K562 (cell line): ENCODE measurements around the gene FBRS. TPM values are rescaled to one million over a fixed set of nuclear protein-coding genes. Genes with fewer than 3 reads are reported as not detected.
A peak's percentile ranks its signal among the peaks of the same experiment; 100 is the strongest.

Experiments used
- CBX3 ChIP-seq, 2 experiments: IDR thresholded peaks; 1 replicate in 1 of 2; 2 replicates in 1 of 2; pipeline ENCODE4 v1.6.1; 2012; ENCODE audit warnings: inconsistent platforms in 2 of 2, low read length in 2 of 2, borderline replicate concordance in 1 of 2, control low read depth in 1 of 2
- CHCHD3 ChIP-seq: fragments of 250-450 bp; sonication (Bioruptor Pico); IDR thresholded peaks from 2 replicates; pipeline ENCODE4 v2.1.2; 2022; ENCODE audit warnings: mild to moderate bottlenecking
- DEAF1 ChIP-seq: fragments of 450-650 bp; formaldehyde crosslinking; IDR thresholded peaks from 2 replicates; pipeline ENCODE4 v1.4.0; 2020; ENCODE audit warnings: mild to moderate bottlenecking, moderate library complexity
- ELK1 ChIP-seq: sonication (generic); formaldehyde crosslinking; IDR thresholded peaks from 2 replicates; pipeline ENCODE4 v1.8.1; 2022; ENCODE audit warnings: missing genetic modification reagents
- HDGF ChIP-seq: fragments of 450-650 bp; IDR thresholded peaks from 2 replicates; pipeline ENCODE4 v1.6.1; 2016
- HNRNPUL1 ChIP-seq: fragments of 200-400 bp; formaldehyde crosslinking; IDR thresholded peaks from 2 replicates; pipeline ENCODE4 v1.6.1; 2017; ENCODE audit warnings: low read length
- KLF16 ChIP-seq: IDR thresholded peaks from 2 replicates; pipeline ENCODE4 v1.6.1; 2016; ENCODE audit warnings: antibody characterized with exemption
- NCOA4 ChIP-seq: fragments of 450-650 bp; IDR thresholded peaks from 2 replicates; pipeline ENCODE4 v1.6.1; 2018; ENCODE audit warnings: mild to moderate bottlenecking; ENCODE audit not compliant: partially characterized antibody
- NR2C2 ChIP-seq, 2 experiments: fragments of 200-800 bp in 1 of 2; sonication (Bioruptor generic) in 1 of 2; sonication (generic) in 1 of 2; formaldehyde crosslinking in 1 of 2; IDR thresholded peaks; 2 replicates each; pipeline versions ENCODE4 v1.6.1 to v1.8.0; 2016 to 2022; ENCODE audit warnings: mild to moderate bottlenecking in 1 of 2, missing compliant biosample characterization in 1 of 2, missing genetic modification characterization in 1 of 2, missing genetic modification reagents in 1 of 2
- NR2F6 ChIP-seq: fragments of 450-650 bp; formaldehyde crosslinking; IDR thresholded peaks from 2 replicates; pipeline ENCODE4 v1.4.0; 2020; ENCODE audit warnings: mild to moderate bottlenecking
- RBBP5 ChIP-seq: fragments of 200-600 bp; sonication (generic); IDR thresholded peaks from 2 replicates; pipeline ENCODE4 v1.6.1; 2012; ENCODE audit warnings: borderline replicate concordance, mild to moderate bottlenecking, low read length, control low read depth, inconsistent platforms; ENCODE audit not compliant: insufficient read depth, poor library complexity, severe bottlenecking
- SMARCA4 ChIP-seq: fragments of 450-650 bp; IDR thresholded peaks from 2 replicates; pipeline ENCODE4 v1.6.1; 2016
- SNAPC5 ChIP-seq: fragments of 250-450 bp; sonication (Bioruptor Pico); IDR thresholded peaks from 2 replicates; pipeline ENCODE4 v1.8.0; 2021; ENCODE audit warnings: moderate library complexity, mild to moderate bottlenecking, inconsistent platforms
- TAF1 ChIP-seq: IDR thresholded peaks from 2 replicates; pipeline ENCODE4 v1.6.1; 2011; ENCODE audit warnings: mild to moderate bottlenecking, low read length, moderate library complexity; ENCODE audit not compliant: insufficient read depth, control insufficient read depth, severe bottlenecking; ENCODE audit errors: extremely low read depth
- TAF15 ChIP-seq: fragments of 200-400 bp; formaldehyde crosslinking; IDR thresholded peaks from 2 replicates; pipeline ENCODE4 v1.6.1; 2017; ENCODE audit warnings: mild to moderate bottlenecking, low read depth, low read length, moderate library complexity
- TFAM ChIP-seq: fragments of 250-450 bp; sonication (Bioruptor Pico); conservative IDR thresholded peaks from 2 replicates; pipeline ENCODE4 v1.5.0; 2021; ENCODE audit warnings: mild to moderate bottlenecking, moderate library complexity
- TSC22D4 ChIP-seq: fragments of 450-650 bp; IDR thresholded peaks from 2 replicates; pipeline ENCODE4 v1.6.1; 2016; ENCODE audit warnings: missing genetic modification characterization, missing biosample characterization, control low read depth
- WHSC1 ChIP-seq: IDR thresholded peaks from one replicate; pipeline ENCODE4 v1.6.1; 2012; ENCODE audit warnings: low read length, control low read depth, inconsistent platforms
- ZBED1 ChIP-seq: IDR thresholded peaks from 2 replicates; pipeline ENCODE4 v1.6.1; 2014
- ZKSCAN3 ChIP-seq: fragments of 250-450 bp; sonication (Bioruptor Pico); IDR thresholded peaks from 2 replicates; pipeline ENCODE4 v1.4.0; 2020
- ZNF175 ChIP-seq: fragments of 200-800 bp; sonication (Bioruptor generic); IDR thresholded peaks from 2 replicates; pipeline ENCODE4 v1.6.1; 2016; ENCODE audit warnings: low read depth, mild to moderate bottlenecking, missing genetic modification characterization, missing compliant biosample characterization
- ZNF224 ChIP-seq: sonication (generic); formaldehyde crosslinking; IDR thresholded peaks from 2 replicates; pipeline ENCODE4 v1.8.0; 2022; ENCODE audit warnings: mild to moderate bottlenecking, missing genetic modification reagents
- ZNF717 ChIP-seq: fragments of 250-450 bp; sonication (Bioruptor Pico); IDR thresholded peaks from 2 replicates; pipeline ENCODE4 v1.5.0; 2021
- polyA plus RNA-seq, 8 experiments: library from polyadenylated mRNA; depleted of rRNA in 4 of 8; stranded (reverse) in 5 of 8; unstranded in 3 of 8; fragments of >200 nt; fragmentation: Nextera tagmentation in 2 of 8; fragmentation: Illumina TruSeq in 1 of 8; extraction: Ambion mirVana in 2 of 8; extraction: Trizol in 1 of 8; gene quantifications; 2 replicates each; pipeline versions ENCODE4 v1.2.1 to v1.2.3, GENCODE V29; 2011 to 2014; ENCODE audit warnings: inconsistent platforms in 1 of 8, missing spikeins in 1 of 8
- total RNA-seq, 7 experiments: library from RNA; depleted of rRNA in 6 of 7; stranded (reverse); fragments of >200 nt in 6 of 7; fragmentation: Illumina TruSeq in 2 of 7; extraction: Trizol in 2 of 7; gene quantifications; 2 replicates each; pipeline versions ENCODE4 v1.2.1 to v1.2.3, GENCODE V29; 2011 to 2021; ENCODE audit warnings: low replicate concordance in 1 of 7
- TF ChIP-seq, protein P1 (sequence below): fragments of 450-650 bp; IDR thresholded peaks from 2 replicates; pipeline ENCODE4 v1.6.1; 2016; ENCODE audit warnings: missing biosample characterization, missing genetic modification characterization
- TF ChIP-seq, protein P2 (sequence below), 2 experiments: fragments of 450-650 bp; IDR thresholded peaks; 2 replicates each; pipeline ENCODE4 v1.6.1; 2016

The FBRS gene
- total and polyA plus RNA-seq, 9 of the 15 experiments (the other 6 are each of a cell fraction or from before 2014, with no cell fraction given) = 0.32 to 59.5 (median 13.1) TPM

DNA sequence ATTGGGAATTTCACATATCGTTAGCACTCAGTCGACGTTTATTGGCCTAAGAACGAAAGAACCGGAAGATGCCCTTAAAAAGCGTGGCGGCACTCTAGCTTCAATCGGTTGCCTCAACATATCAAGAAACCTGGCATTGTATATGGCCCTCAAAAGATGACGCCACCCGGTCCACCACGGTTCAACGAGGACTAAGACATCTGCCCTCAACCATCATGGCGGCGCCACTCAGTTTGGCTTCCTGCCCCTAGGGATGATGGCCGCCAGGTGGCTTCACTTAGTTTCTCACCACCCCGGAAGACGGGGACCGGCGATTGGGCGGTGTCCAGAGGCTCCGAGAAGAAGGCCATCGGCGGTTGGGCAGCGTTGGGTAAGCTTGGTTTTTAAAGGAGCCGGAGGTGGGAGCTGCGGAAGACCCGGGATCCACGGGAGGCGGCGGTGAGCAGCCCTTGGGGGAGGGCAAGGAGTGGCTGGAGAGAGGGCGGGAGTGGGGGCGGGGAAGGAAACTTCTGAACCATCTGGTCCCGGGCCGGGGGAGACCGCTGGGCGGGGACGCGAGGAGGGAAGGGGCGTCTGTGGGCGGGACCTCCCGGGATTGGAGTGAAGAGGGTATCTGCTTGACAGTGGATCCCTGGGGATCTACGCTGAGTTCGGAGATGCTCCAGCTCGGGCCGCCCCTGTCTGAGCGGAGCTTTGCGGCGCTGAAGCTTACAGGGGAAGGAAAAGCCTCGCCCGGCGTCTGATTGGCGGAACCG is 7.7 kb upstream of the FBRS start, which contains the start of gene PRR14 (continued):
- TF ChIP-seq ZNF224 (CRISPR knock-in tag) = no peak
- no peak for TF ChIP-seq ZKSCAN3
- no peak for TF ChIP-seq KLF16
- no peak for TF ChIP-seq NR2F6 (CRISPR knock-in tag)
- no peak for TF ChIP-seq WHSC1
- no peak for TF ChIP-seq ZBED1
- no peak for TF ChIP-seq TAF15
- TF ChIP-seq HNRNPUL1 = no peak
- TF ChIP-seq DEAF1 (CRISPR knock-in tag) = no peak
- TF ChIP-seq, protein P1, sequence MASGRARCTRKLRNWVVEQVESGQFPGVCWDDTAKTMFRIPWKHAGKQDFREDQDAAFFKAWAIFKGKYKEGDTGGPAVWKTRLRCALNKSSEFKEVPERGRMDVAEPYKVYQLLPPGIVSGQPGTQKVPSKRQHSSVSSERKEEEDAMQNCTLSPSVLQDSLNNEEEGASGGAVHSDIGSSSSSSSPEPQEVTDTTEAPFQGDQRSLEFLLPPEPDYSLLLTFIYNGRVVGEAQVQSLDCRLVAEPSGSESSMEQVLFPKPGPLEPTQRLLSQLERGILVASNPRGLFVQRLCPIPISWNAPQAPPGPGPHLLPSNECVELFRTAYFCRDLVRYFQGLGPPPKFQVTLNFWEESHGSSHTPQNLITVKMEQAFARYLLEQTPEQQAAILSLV (tag) = no peak
- no peak for TF ChIP-seq ZNF717 (CRISPR knock-in tag)
- no peak for TF ChIP-seq HDGF
- TF ChIP-seq RBBP5 = no peak
- TF ChIP-seq SNAPC5 (CRISPR knock-in tag) = no peak
- peak; percentile 88 for TF ChIP-seq ZNF175 (CRISPR knock-in tag)
- TF ChIP-seq TFAM (CRISPR knock-in tag) = no peak
- TF ChIP-seq CHCHD3 = no peak
- peak in 1 of 2 experiments; percentile 71; a peak in 2 of 3 replicates for TF ChIP-seq CBX3 (IDR thresholded peaks at IDR 0.05; ENCODE audit: borderline replicate concordance in 1 of 2, low read length in 2 of 2)
- no peak for TF ChIP-seq NCOA4
- peak; percentile 50 for TF ChIP-seq TAF1
- no peak for TF ChIP-seq ELK1
- TF ChIP-seq, protein P2, sequence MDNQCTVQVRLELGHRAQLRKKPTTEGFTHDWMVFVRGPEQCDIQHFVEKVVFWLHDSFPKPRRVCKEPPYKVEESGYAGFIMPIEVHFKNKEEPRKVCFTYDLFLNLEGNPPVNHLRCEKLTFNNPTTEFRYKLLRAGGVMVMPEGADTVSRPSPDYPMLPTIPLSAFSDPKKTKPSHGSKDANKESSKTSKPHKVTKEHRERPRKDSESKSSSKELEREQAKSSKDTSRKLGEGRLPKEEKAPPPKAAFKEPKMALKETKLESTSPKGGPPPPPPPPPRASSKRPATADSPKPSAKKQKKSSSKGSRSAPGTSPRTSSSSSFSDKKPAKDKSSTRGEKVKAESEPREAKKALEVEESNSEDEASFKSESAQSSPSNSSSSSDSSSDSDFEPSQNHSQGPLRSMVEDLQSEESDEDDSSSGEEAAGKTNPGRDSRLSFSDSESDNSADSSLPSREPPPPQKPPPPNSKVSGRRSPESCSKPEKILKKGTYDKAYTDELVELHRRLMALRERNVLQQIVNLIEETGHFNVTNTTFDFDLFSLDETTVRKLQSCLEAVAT (IDR thresholded peaks at IDR 0.05) = peak in 1 of 2 experiments; percentile 92; a peak in 2 of 4 replicates
- no peak; the same call in 1 of the 2 replicates for TF ChIP-seq NR2C2 (CRISPR knock-in tag; IDR thresholded peaks at IDR 0.05)
- TF ChIP-seq NR2C2 (tag; IDR thresholded peaks at IDR 0.05) = peak; percentile 96
- no peak for TF ChIP-seq SMARCA4
- no peak for TF ChIP-seq TSC22D4 (tag)
